IPS-20b (cell line): Measurements from ENCODE around the gene RNPEPL1.

Source experiments
- H3K27ac ChIP-seq: one replicate; pipeline ENCODE4 v1.5.1; 2013; ENCODE audit warnings: low read length
- H3K27me3 ChIP-seq: 2 replicates; pipeline ENCODE4 v1.6.1; 2013; ENCODE audit warnings: mild to moderate bottlenecking, low read length, inconsistent platforms; ENCODE audit not compliant: insufficient read depth
- H3K36me3 ChIP-seq: 2 replicates; pipeline ENCODE4 v1.6.1; 2013; ENCODE audit warnings: low read depth, mild to moderate bottlenecking, inconsistent platforms, low read length, moderate library complexity; ENCODE audit not compliant: insufficient read depth
- H3K4me1 ChIP-seq: 2 replicates; pipeline ENCODE4 v1.6.1; 2013; ENCODE audit warnings: mild to moderate bottlenecking, control low read depth, inconsistent platforms, low read length, moderate library complexity; ENCODE audit not compliant: insufficient read depth
- H3K4me3 ChIP-seq: 2 replicates; pipeline ENCODE4 v1.5.1; 2013; ENCODE audit warnings: mild to moderate bottlenecking, low read length, inconsistent platforms
- H3K9ac ChIP-seq: 2 replicates; pipeline ENCODE4 v1.6.1; 2013; ENCODE audit warnings: low read depth, mild to moderate bottlenecking, inconsistent platforms, low read length, moderate library complexity
- H3K9me3 ChIP-seq: 2 replicates; pipeline ENCODE4 v1.6.1; 2013; ENCODE audit warnings: mild to moderate bottlenecking, low read depth, low read length, inconsistent platforms; ENCODE audit not compliant: insufficient read depth

The RNPEPL1 gene

DNA sequence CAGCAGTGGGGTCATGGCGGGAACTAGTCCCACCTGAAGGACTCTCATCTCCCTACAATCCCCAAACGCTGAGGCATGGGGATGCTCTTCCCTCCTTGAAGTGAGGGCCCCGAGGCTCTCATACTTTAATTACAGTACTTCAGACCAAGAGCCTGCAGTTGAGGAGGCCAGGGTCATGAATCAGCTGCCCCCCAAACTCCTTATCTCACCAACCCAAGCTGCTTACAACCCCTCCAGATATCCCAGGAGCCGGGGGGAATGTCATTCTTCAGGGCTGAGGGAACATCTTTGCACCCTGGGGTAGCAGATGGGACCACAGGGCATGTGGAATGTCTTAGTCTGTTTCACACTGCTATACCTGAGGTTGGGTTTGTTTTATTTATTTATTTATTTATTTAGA is 15.5 kb downstream of the RNPEPL1 start:
- H3K27ac ChIP-seq = no peak overlapping the region

GRCh38 chr2:240584486-240585031 is 16.3 kb downstream of the RNPEPL1 start:
- no peak overlapping the region for H3K9ac ChIP-seq
- H3K36me3 ChIP-seq = no peaks in the 10 kb centered on the region
- peak overlapping the region; percentile 97 for H3K4me3 ChIP-seq
- H3K4me1 ChIP-seq = peaks cover 15% of the 10 kb centered on the region
- no peaks in the 10 kb centered on the region for H3K9me3 ChIP-seq
- H3K27me3 ChIP-seq = no peaks in the 10 kb centered on the region
- H3K27ac ChIP-seq = no peak overlapping the region

More for the DNA sequence above, 15.5 kb downstream of the RNPEPL1 start:
- no peak overlapping the region for H3K4me3 ChIP-seq
- no peaks in the 10 kb centered on the region for H3K9me3 ChIP-seq
- H3K36me3 ChIP-seq = no peaks in the 10 kb centered on the region
- H3K9ac ChIP-seq = no peak overlapping the region
- H3K27me3 ChIP-seq = no peaks in the 10 kb centered on the region
- H3K4me1 ChIP-seq = peaks cover 15% of the 10 kb centered on the region

- peak overlapping the region; percentile 92; the same call in 1 of the 2 replicates for H3K9ac ChIP-seq
- H3K27ac ChIP-seq = no peak overlapping the region
- peak overlapping the region; percentile 97 for H3K4me3 ChIP-seq
- H3K27me3 ChIP-seq = no peaks in the 10 kb centered on the region
- peaks cover 15% of the 10 kb centered on the region for H3K4me1 ChIP-seq
- no peaks in the 10 kb centered on the region for H3K9me3 ChIP-seq
- H3K36me3 ChIP-seq = no peaks in the 10 kb centered on the region
Measured at GRCh38 chr2:240585101-240585500, 16.8 kb downstream of the RNPEPL1 start.

DNA sequence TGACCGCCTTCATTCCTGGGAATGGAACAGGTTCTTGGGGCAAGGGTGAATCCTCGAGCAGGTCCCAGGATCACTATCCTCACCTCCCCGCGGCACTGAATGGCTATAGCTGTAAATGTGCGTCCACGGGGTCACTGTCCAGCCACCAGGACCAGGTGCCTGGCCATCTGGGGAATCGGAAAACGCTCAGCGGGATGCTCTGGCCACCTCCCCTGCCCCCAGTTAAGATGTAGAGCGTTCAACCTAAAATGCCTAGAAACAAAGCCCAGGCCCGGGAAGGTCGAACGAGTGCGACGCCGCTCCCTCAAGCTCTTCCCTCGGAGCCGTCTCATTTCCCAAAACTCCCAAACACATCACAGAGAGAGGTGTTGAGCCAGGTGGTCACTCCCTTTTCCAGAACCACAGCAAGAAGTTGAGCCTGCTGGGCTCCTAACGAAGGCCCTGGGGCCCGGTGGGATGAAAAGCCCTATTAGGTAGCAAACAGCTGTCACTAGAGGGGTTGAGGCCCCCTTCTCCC is 17.5 kb downstream of the RNPEPL1 start:
- peaks cover 15% of the 10 kb centered on the region for H3K4me1 ChIP-seq
- H3K27ac ChIP-seq = peak overlapping the region; percentile 12
- peak overlapping the region; percentile 92 for H3K9ac ChIP-seq
- no peaks in the 10 kb centered on the region for H3K27me3 ChIP-seq
- no peaks in the 10 kb centered on the region for H3K9me3 ChIP-seq
- peak overlapping the region; percentile 97 for H3K4me3 ChIP-seq
- H3K36me3 ChIP-seq = 0 out of 2 replicates have a peak, but pooled peaks cover 1% of the 10 kb centered on the region

DNA sequence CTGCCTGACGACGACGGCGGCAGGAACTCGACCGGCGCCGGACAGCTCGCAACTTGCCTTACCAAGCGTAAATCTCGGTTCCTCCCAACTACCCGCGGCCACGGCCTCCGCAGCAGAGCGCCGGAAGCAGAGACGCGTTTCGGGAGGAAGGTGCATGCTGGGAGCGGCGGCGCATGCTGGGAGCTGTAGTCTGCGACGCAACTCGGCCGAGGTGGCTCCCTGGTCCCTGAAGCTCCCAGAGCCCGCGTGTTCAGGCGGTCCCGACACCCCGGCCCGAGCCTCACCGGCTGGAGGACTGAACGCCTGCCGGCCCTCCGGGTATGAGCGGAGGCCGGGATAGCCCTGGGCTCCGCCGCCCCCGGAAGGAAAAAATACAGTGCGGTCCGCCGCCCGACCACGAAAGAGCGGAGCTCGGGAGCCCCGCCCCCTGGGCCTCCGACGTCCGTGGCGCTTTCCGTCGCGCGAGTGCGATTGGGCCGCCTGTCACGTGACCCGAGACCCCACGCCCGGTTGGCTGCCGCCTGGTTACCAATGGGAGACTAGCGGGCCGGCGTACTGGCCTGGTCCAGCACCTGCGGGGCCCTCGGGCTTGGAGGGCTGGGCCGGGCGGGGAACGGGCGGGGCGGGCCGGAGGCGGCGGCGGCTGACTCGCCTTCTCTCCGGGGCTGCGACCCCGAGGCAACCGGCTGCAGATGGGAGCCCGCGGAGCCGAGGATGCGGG is 18.1 kb downstream of the RNPEPL1 start, which contains the start of gene CAPN10:
CAPN10 (plus strand) TSS at position 537 of the 721 bp plus-strand sequence; CDS start at position 715, 178 bp downstream.
- Histone ChIP-seq H3K9ac (peak within 1 kb of the TSS; percentile 92), H3K9me3 (no peaks in the 10 kb centered on the region), H3K27ac (peak within 1 kb of the TSS; percentile 12), H3K4me3 (peak within 1 kb of the TSS; percentile 97), H3K36me3 (peaks cover 7% of the 10 kb centered on the region; the same call in 1 of the 2 replicates), H3K27me3 (no peaks in the 10 kb centered on the region), H3K4me1 (peaks cover 15% of the 10 kb centered on the region)

DNA sequence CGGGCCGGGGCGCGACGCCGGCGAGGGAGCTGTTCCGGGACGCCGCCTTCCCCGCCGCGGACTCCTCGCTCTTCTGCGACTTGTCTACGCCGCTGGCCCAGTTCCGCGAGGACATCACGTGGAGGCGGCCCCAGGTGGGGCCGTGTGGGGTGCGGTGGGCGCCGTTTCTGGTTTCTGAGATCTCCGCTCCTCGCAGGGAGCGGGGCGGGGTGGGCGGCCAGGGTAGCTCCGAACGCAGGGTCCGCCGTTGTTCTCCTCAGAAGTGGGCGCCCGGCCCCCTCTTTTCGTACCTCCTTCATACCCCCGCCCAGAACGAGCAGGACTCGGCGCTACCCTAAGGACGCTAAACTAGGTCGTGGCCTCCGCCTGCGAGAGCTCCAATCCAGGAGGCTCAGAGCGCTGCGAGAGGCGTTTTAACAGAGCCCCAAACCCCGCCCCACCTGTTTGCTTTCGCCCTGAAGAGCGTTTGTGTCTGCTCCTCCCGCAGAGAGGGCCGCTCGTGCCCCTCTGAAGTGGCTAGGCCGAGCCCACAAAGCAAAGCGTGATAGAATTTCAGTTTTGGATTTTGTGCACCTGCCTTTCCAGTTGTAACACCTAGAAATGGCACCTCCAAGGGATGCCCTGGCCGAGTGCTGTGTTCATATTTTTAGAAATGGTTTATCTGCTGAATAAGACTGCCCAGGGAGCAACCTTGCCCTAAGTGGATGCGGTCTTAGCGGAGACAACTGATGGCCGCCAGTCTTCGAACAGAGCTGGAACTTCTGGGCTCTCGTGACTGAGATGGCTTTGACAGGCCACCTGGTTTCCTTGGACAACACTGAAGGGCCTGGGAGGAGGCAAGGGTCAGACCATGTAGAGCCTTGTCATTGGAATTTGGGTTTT is 18.9 kb downstream of the RNPEPL1 start:
- peaks cover 15% of the 10 kb centered on the region for H3K4me1 ChIP-seq
- peak overlapping the region; percentile 97 for H3K4me3 ChIP-seq
- peaks cover 8% of the 10 kb centered on the region; the same call in 1 of the 2 replicates for H3K36me3 ChIP-seq
- H3K9me3 ChIP-seq = no peaks in the 10 kb centered on the region
- H3K9ac ChIP-seq = peak overlapping the region; percentile 92; the same call in 1 of the 2 replicates
- no peaks in the 10 kb centered on the region for H3K27me3 ChIP-seq
- no peak overlapping the region for H3K27ac ChIP-seq

GRCh38 chr2:240588006-240588655 is 19.8 kb downstream of the RNPEPL1 start:
- Histone ChIP-seq H3K4me1 (peaks cover 15% of the 10 kb centered on the region; the same call in 1 of the 2 replicates), H3K4me3 (peak overlapping the region; percentile 97; the same call in 1 of the 2 replicates), H3K9me3 (no peaks in the 10 kb centered on the region), H3K36me3 (peaks cover 8% of the 10 kb centered on the region; the same call in 1 of the 2 replicates), H3K27me3 (no peaks in the 10 kb centered on the region), H3K9ac (peak overlapping the region; percentile 92; the same call in 1 of the 2 replicates), H3K27ac (no peak overlapping the region)

DNA sequence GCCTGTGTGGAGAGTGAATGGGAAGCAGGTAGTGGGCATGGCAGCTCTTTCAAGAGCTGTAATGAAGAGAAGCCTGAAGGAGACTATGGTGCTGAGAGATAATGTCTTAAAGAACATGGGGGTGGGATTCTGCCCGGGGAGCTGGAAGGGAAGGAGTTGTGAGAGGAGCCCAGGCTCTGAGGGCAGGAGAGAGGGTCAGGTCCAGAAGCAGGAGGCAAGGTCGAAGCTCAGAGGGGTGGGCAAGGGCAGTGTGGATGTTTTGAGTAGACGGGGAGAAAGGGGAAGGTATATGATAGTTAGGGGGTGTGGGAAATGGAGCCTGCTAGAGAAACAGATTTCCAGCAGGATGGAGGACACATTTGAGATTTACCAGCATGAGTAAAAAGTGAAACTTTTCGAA is 20.4 kb downstream of the RNPEPL1 start:
- no peaks in the 10 kb centered on the region for H3K9me3 ChIP-seq
- H3K27me3 ChIP-seq = no peaks in the 10 kb centered on the region
- peaks cover 8% of the 10 kb centered on the region; the same call in 1 of the 2 replicates for H3K36me3 ChIP-seq
- H3K27ac ChIP-seq = no peak overlapping the region
- no peak overlapping the region for H3K9ac ChIP-seq
- no peak overlapping the region for H3K4me3 ChIP-seq
- peaks cover 15% of the 10 kb centered on the region; the same call in 1 of the 2 replicates for H3K4me1 ChIP-seq

- Histone ChIP-seq H3K9me3 (no peaks in the 10 kb centered on the region), H3K4me1 (peaks cover 15% of the 10 kb centered on the region; the same call in 1 of the 2 replicates), H3K27ac (no peak overlapping the region), H3K36me3 (peaks cover 8% of the 10 kb centered on the region; the same call in 1 of the 2 replicates), H3K4me3 (no peak overlapping the region), H3K9ac (no peak overlapping the region), H3K27me3 (no peaks in the 10 kb centered on the region)
Measured at GRCh38 chr2:240589375-240589774, 21.1 kb downstream of the RNPEPL1 start.

GRCh38 chr2:240589850-240590525 is 21.7 kb downstream of the RNPEPL1 start:
- no peak overlapping the region for H3K4me3 ChIP-seq
- peaks cover 10% of the 10 kb centered on the region; the same call in 1 of the 2 replicates for H3K4me1 ChIP-seq
- H3K9ac ChIP-seq = no peak overlapping the region
- H3K36me3 ChIP-seq = peaks cover 8% of the 10 kb centered on the region; the same call in 1 of the 2 replicates
- no peaks in the 10 kb centered on the region for H3K9me3 ChIP-seq
- H3K27me3 ChIP-seq = no peaks in the 10 kb centered on the region
- no peak overlapping the region for H3K27ac ChIP-seq
